NCI-H1436 treated with DMSO at 0.1 percent for 48 hours (cell line): ENCODE measurements around the gene DNMT3L.
"Not testable (repeated sequence)": the region's sequence is repeated elsewhere in the genome, so short reads cannot be mapped to it uniquely, and the experiment has no call there.

Experiments
- DNase-seq: peaks from one replicate; lab custom pipeline; 2025; lab: John Stamatoyannopoulos, UW

The DNMT3L gene

GRCh38 chr21:44197156-44197516, 64.6 kb downstream of the DNMT3L start:
- DNase-seq: not testable (repeated sequence)
